ENCODE measurements around the gene ARSG. TPM values are rescaled to one million over a fixed set of nuclear protein-coding genes. Genes with fewer than 3 reads are reported as not detected.

Gene ARSG
- total RNA-seq, 1 donor from 2014 or later: 19.5 TPM

- Histone ChIP-seq H3K9me3 (ENCODE audit: low read depth) (no peaks in the 10 kb centered on the region), H3K4me2 (no peak overlapping the region), H2AFZ (replicated peaks) (no peak overlapping the region), H3K27me3 (peaks cover 64% of the 10 kb centered on the region), H3K27ac (no peak overlapping the region), H4K20me1 (ENCODE audit: low read depth) (peaks cover 9% of the 10 kb centered on the region), H3K79me2 (ENCODE audit: low read depth) (no peaks in the 10 kb centered on the region), H3K9ac (no peak overlapping the region), H3K36me3 (no peaks in the 10 kb centered on the region), H3K4me1 (peaks cover 18% of the 10 kb centered on the region), H3K4me3 (no peak overlapping the region), H3F3A (ENCODE audit: low read depth) (peaks cover 44% of the 10 kb centered on the region)
- Mint-ChIP-seq H3K27me3 (ENCODE audit: insufficient read depth, low read depth) (peaks cover 21% of the 10 kb centered on the region), H3K36me3 (no peaks in the 10 kb centered on the region), H3K4me1 (peaks cover 19% of the 10 kb centered on the region), H3K9me3 (no peaks in the 10 kb centered on the region), H3K4me3 (no peak overlapping the region), H3K27ac (no peak overlapping the region)
- DNase-seq (ENCODE audit: low spot score): no peak
- no peak for TF ChIP-seq EZH2 (IDR thresholded peaks at IDR 0.05)
- no peak for TF ChIP-seq EZH2phosphoT487 (IDR thresholded peaks at IDR 0.05)
- TF ChIP-seq, protein P1, sequence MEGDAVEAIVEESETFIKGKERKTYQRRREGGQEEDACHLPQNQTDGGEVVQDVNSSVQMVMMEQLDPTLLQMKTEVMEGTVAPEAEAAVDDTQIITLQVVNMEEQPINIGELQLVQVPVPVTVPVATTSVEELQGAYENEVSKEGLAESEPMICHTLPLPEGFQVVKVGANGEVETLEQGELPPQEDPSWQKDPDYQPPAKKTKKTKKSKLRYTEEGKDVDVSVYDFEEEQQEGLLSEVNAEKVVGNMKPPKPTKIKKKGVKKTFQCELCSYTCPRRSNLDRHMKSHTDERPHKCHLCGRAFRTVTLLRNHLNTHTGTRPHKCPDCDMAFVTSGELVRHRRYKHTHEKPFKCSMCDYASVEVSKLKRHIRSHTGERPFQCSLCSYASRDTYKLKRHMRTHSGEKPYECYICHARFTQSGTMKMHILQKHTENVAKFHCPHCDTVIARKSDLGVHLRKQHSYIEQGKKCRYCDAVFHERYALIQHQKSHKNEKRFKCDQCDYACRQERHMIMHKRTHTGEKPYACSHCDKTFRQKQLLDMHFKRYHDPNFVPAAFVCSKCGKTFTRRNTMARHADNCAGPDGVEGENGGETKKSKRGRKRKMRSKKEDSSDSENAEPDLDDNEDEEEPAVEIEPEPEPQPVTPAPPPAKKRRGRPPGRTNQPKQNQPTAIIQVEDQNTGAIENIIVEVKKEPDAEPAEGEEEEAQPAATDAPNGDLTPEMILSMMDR (IDR thresholded peaks at IDR 0.05): no peak
These were observed 2.9 kb upstream of the ARSG start for GRCh38 chr17:68288375-68288774.

DNA sequence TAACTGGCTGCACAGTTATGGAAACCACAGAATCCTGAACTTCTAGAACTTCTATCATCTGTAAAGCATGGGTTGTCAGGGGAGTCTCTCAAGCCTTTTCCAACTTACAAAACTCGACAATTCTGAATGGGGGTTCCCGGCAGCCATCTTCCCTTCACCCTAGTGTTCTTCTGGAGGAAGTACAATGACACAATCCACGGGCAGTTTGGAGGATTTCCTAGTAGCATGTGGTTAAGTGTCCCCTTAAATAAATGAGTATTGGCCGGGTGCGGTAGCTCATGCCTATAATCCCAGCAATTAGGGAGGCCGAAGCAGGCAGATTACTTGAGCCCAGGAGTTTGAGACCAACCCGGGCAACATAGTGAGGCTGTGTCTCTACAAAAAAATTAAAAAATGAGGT is 2.5 kb upstream of the ARSG start:
- H3K36me3 Mint-ChIP-seq: no peaks in the 10 kb centered on the region
- Histone ChIP-seq H3K36me3 (no peaks in the 10 kb centered on the region), H3K9me3 (ENCODE audit: low read depth) (no peaks in the 10 kb centered on the region), H3K79me2 (ENCODE audit: low read depth) (no peaks in the 10 kb centered on the region), H3K4me2 (no peak overlapping the region), H3K9ac (no peak overlapping the region), H4K20me1 (ENCODE audit: low read depth) (peaks cover 9% of the 10 kb centered on the region), H3K4me3 (no peak overlapping the region), H3K4me1 (peaks cover 23% of the 10 kb centered on the region), H3K27me3 (peaks cover 67% of the 10 kb centered on the region), H3F3A (ENCODE audit: low read depth) (peaks cover 48% of the 10 kb centered on the region), H2AFZ (replicated peaks) (no peak overlapping the region), H3K27ac (no peak overlapping the region)
- H3K4me3 Mint-ChIP-seq: no peak overlapping the region
- peak; percentile 25 for DNase-seq (ENCODE audit: low spot score)
- H3K27me3 Mint-ChIP-seq (ENCODE audit: insufficient read depth, low read depth): peaks cover 21% of the 10 kb centered on the region
- H3K4me1 Mint-ChIP-seq: peaks cover 21% of the 10 kb centered on the region
- no peak overlapping the region for H3K27ac Mint-ChIP-seq
- H3K9me3 Mint-ChIP-seq: no peaks in the 10 kb centered on the region
- no peak for TF ChIP-seq EZH2phosphoT487 (IDR thresholded peaks at IDR 0.05)
- TF ChIP-seq, protein P1 (IDR thresholded peaks at IDR 0.05): peak; percentile 3

- Mint-ChIP-seq H3K36me3 (no peaks in the 10 kb centered on the region), H3K4me1 (peaks cover 26% of the 10 kb centered on the region), H3K9me3 (no peaks in the 10 kb centered on the region), H3K4me3 (peak overlapping the region; percentile 96), H3K27me3 (ENCODE audit: insufficient read depth, low read depth) (peaks cover 23% of the 10 kb centered on the region), H3K27ac (no peak overlapping the region)
- H3K4me3 ChIP-seq: no peak overlapping the region
- no peaks in the 10 kb centered on the region for H3K36me3 ChIP-seq
- H3K9ac ChIP-seq: no peak overlapping the region
- peaks cover 9% of the 10 kb centered on the region for H4K20me1 ChIP-seq (ENCODE audit: low read depth)
- peaks cover 29% of the 10 kb centered on the region for H3K4me1 ChIP-seq
- H3K9me3 ChIP-seq (ENCODE audit: low read depth): no peaks in the 10 kb centered on the region
- TF ChIP-seq EZH2 (IDR thresholded peaks at IDR 0.05) (no peak), EZH2phosphoT487 (IDR thresholded peaks at IDR 0.05) (no peak)
- TF ChIP-seq, protein P1 (IDR thresholded peaks at IDR 0.05): no peak
- H2AFZ ChIP-seq (replicated peaks): no peak overlapping the region
- H3K4me2 ChIP-seq: peak overlapping the region; percentile 97
- H3K27me3 ChIP-seq: peaks cover 67% of the 10 kb centered on the region
- H3K27ac ChIP-seq: no peak overlapping the region
- no peak for DNase-seq (ENCODE audit: low spot score)
- H3F3A ChIP-seq (ENCODE audit: low read depth): peaks cover 55% of the 10 kb centered on the region
- no peaks in the 10 kb centered on the region for H3K79me2 ChIP-seq (ENCODE audit: low read depth)
These were observed 1.8 kb upstream of the ARSG start for GRCh38 chr17:68289473-68289872.
